HG02759 (cell line): ENCODE measurements around the gene TRAPPC11.

Experiments used
- ATAC-seq: cut with Tn5 transposase; IDR thresholded peaks from one replicate; pipeline ENCODE4 v1.9.1; 2021; ENCODE audit warnings: mild to moderate bottlenecking, moderate library complexity; ENCODE audit not compliant: unreplicated experiment

TRAPPC11 gene

DNA sequence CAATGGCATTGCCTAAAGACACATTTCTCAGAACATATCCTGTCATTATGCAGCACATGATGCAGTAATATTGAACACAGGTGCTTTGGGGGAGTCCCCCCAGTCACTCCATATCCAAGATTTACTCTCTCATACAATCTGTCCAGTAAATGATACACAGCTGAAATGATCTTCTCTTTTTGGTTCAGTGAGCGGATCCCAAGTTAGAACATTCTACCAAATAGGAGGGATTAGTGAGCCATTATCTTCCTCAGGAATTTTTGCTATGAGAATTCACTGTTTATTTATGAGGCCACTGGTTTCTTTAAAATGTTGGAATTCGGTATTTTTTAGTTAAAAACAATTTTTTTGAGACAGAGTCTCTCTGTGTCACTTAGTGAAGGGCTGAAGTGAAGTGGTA is 96.5 kb downstream of the TRAPPC11 start:
- no peak for ATAC-seq

DNA sequence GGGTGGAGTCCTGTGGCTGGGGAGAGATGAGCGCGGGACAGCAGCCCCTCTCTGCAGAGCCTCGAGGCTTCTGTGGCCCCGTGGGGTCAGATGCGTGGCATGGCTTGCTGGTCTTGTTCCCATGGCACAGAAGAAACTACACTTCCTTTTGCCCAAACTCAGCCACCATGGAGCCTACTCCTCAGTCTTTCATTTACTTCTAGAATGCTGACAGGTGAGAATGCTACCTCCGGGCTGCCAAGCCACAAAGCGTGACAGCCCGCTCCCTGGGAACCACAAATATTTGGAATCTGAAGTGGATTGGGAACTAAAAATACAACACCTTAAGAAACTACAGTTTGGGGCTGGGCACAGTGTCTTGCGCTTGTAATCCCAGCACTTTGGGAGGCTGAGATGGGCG is 98.0 kb downstream of the TRAPPC11 start:
- no peak for ATAC-seq

DNA sequence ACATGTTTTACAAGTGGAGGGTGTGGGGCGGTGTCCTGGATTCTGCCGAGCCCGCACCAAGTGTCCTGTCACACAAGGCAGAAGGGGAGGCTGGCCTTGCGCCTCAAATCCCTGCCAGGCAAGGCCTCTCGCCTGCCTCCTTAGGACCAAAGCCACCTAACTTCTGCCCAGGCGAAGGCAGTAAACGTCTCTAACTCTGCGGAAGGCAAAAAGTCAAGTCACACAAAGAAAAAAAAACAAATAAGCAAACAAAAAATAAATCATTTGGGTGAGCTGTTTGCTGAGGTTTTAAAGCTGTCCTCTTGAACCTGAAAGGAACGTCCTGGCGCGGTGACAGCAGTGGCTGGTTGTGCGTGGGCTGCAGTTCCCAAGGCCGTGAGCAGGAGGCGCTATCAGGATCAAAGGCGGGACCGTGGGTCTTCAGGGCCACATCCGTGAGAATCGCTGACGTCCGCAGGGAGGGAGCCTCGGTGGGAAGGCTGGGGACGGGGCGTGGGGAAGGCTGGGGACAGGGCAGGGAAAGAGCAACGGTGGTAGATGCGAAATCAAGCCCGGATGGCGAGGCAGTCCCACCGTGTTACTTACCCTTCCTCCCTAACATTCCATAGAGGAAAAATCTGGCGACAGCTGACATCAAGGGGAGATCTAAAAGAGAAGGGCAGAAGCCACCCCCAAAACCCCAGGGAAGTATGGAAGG is 99.1 kb downstream of the TRAPPC11 start:
- no peak for ATAC-seq

DNA sequence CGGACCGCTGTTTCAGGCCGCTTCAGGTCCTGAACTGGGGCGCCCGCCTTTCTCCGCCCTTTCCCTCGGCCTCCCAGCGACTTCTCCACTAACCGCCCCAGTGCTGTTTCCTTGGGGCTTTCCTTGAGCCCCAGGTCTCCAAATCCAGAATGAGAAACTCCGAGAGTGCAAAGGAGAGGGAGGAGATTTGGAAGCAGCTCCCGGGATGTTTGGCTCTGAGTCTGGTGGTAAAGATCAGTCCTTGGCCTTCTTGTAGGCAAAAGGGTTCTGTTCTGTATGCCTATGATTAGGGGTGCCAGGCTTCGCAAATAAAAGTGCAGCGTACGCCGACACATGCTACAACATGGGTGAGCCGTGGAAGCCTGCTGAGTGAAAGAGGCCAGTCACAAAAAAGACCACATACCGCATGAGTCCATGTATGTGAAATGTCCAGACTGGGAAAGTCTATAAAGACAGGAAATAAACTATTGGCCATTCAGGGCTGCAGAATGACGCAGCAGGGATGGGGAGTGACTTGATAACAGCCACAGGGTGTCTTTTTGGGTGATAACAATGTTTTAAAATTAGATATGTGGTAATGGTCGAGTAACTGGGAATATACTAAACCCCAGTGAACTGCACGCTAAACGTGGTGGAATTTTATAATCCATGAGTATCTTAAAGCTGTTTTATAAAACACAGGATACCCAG is 99.8 kb downstream of the TRAPPC11 start:
- ATAC-seq: no peak

DNA sequence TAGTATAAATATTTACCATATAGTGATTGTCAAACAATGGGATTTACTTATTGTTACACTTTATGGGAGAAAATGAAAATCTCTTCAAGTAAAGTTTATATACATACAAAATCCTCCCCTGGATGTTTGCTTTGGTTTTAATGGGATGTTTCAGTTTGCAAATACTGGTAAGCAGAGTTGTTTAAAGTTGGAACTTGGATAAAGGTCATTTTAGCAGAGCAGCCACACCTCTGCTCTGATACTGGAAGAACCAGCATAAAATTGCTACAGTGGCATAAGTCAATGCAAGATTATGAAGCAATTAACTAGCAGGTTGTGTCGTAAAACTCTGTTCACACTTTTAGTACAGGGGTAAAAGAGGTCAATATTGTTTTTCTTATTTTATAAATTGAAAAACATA is 101.2 kb downstream of the TRAPPC11 start:
- ATAC-seq: no peak
